Measurements from ENCODE around the gene OLFML1.

OLFML1 gene

GRCh38 chr11:7485186-7486097, at the start of gene OLFML1:
TSS of gene OLFML1 (plus strand) at chr11:7485506. CDS start at chr11:7485876, 370 bp downstream.
- no peaks in the 10 kb centered on the region for H3K4me1 Mint-ChIP-seq (ENCODE audit: low read depth)
- H3K9me3 Mint-ChIP-seq: no peaks in the 10 kb centered on the region
- no peaks in the 10 kb centered on the region for H3K36me3 Mint-ChIP-seq (ENCODE audit: low read depth)
- no peaks in the 10 kb centered on the region for H3K27me3 Mint-ChIP-seq (ENCODE audit: low read depth)
- H3K27ac Mint-ChIP-seq: no peak within 1 kb of the TSS
- no peak within 1 kb of the TSS for H3K4me3 Mint-ChIP-seq

- H3K36me3 Mint-ChIP-seq (ENCODE audit: low read depth): no peaks in the 10 kb centered on the region
- H3K27ac Mint-ChIP-seq: peak overlapping the region; percentile 49
- peaks cover 9% of the 10 kb centered on the region for H3K4me1 Mint-ChIP-seq (ENCODE audit: low read depth)
- no peaks in the 10 kb centered on the region for H3K9me3 Mint-ChIP-seq
- no peaks in the 10 kb centered on the region for H3K27me3 Mint-ChIP-seq (ENCODE audit: low read depth)
- H3K4me3 Mint-ChIP-seq: no peak overlapping the region
Observed at GRCh38 chr11:7436146-7436545, 49.2 kb upstream of the OLFML1 start.

DNA sequence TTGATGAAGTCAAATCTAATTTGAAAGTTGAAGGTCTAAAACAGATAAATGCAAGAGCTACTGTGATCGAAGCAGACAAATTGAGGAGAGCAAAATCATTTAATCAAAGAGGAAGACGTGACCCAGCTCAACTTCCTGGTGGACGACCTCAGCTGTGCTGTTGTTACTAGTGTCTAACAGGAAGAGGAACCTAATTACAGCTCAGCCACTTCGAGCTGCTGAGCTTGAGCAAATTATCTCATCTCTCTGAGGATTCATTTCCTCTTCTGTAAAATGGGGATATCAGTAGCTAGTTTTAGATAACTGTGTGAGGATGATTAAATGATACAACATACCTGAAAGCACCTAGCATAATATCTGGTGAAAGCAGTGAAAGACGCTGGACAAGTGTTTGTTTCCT, 48.6 kb upstream of the OLFML1 start:
- peaks cover 9% of the 10 kb centered on the region for H3K4me1 Mint-ChIP-seq (ENCODE audit: low read depth)
- H3K36me3 Mint-ChIP-seq (ENCODE audit: low read depth): no peaks in the 10 kb centered on the region
- H3K27me3 Mint-ChIP-seq (ENCODE audit: low read depth): no peaks in the 10 kb centered on the region
- H3K27ac Mint-ChIP-seq: peak overlapping the region; percentile 47
- no peaks in the 10 kb centered on the region for H3K9me3 Mint-ChIP-seq
- H3K4me3 Mint-ChIP-seq: no peak overlapping the region

DNA sequence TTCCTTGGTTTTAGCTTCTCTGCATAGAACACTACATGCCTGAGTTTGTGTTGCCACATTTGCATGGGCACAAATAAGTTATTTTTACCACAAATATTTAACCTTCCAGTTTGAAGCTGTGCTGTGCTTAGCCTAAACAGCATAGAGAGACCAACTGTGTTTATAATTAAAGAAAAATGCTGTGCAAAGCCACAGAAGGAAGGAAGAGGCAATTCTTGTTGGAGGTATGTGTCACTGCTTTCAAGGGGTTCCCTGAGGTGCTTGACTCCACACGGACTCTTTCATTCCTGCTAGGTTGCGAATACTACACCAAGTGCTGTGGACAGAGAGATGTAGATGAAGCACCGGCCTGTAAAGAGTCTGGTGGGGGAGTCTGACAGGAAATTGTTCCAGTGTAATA, 47.6 kb upstream of the OLFML1 start:
- Mint-ChIP-seq H3K36me3 (ENCODE audit: low read depth) (no peaks in the 10 kb centered on the region), H3K27me3 (ENCODE audit: low read depth) (no peaks in the 10 kb centered on the region), H3K4me3 (no peak overlapping the region), H3K27ac (no peak overlapping the region), H3K4me1 (ENCODE audit: low read depth) (peaks cover 9% of the 10 kb centered on the region), H3K9me3 (no peaks in the 10 kb centered on the region)

DNA sequence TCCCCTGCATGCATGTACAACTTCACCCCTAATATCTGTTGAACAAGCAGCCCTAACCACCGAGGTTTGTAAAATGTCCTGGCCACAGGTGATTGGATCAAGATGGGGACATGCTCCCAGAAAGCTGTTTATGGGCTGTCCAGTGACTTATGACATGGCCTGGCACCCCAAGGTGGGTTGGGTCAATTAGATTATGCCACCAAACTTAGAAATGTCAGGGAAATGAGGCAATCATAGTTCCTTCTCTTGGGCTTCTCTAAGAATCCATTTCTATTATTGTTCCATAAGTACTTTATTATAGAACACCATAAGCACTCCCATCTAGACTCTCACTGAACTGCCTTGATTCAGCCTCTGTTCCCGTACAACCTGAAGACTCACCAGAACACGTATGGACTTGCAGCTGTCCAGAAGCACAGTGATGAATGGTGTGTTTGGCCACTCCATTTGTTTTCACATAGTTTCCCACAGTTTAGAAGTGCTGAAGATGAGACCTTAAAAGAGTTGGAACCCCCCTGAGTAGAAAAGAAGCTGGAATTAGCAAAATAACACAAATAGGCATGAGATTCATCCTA, 45.5 kb upstream of the OLFML1 start:
- no peaks in the 10 kb centered on the region for H3K27me3 Mint-ChIP-seq (ENCODE audit: low read depth)
- H3K4me1 Mint-ChIP-seq (ENCODE audit: low read depth): peaks cover 9% of the 10 kb centered on the region
- H3K4me3 Mint-ChIP-seq: no peak overlapping the region
- no peak overlapping the region for H3K27ac Mint-ChIP-seq
- H3K9me3 Mint-ChIP-seq: no peaks in the 10 kb centered on the region
- no peaks in the 10 kb centered on the region for H3K36me3 Mint-ChIP-seq (ENCODE audit: low read depth)

- no peaks in the 10 kb centered on the region for H3K27me3 Mint-ChIP-seq (ENCODE audit: low read depth)
- H3K36me3 Mint-ChIP-seq (ENCODE audit: low read depth): no peaks in the 10 kb centered on the region
- no peaks in the 10 kb centered on the region for H3K4me1 Mint-ChIP-seq (ENCODE audit: low read depth)
- H3K27ac Mint-ChIP-seq: no peak overlapping the region
- no peak overlapping the region for H3K4me3 Mint-ChIP-seq
- no peaks in the 10 kb centered on the region for H3K9me3 Mint-ChIP-seq
Observed at GRCh38 chr11:7442588-7443215, 42.6 kb upstream of the OLFML1 start.

DNA sequence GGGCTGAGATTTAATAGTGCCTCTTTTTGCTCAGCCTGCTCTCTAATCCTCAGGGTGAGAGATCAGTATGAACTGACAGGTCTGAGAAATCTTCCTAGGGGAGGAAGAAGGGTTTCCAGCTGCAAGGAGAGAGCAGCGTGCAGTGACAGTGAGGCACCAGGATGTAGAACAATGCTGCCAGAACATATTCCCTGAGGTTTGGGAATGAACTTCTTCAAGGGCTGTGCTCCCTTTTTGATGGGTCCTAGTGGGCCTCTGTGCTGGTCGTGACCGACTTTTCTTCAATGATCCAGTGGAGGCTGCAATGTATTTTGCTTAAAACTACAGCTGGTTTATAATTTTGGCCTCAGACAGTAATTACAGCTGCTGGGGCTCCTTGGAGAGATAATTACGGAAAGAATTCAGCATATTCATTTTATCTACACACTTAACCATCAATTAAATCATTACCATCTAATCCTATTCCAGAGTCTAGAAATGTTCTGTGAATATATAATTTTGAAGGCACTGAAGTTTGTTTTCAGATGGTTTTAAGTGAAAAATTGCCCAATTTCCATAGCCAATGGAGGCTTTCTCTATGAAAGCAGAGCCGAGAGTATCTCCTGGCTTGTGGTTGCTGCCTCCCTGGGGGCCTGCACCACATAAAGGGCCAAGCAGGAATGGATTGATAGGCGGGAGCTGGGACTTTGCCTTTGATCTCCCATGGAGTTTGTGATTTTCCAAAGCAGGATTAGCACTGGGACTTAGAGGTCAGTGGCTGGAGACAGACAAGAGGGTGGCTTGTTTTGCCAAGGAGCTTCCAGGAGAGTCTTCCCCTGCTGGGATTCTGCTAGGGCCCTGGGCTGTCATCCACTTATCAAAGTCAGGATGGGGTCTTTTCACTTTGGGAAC, 41.0 kb upstream of the OLFML1 start:
- H3K27ac Mint-ChIP-seq: no peak overlapping the region
- no peak overlapping the region for H3K4me3 Mint-ChIP-seq
- no peaks in the 10 kb centered on the region for H3K4me1 Mint-ChIP-seq (ENCODE audit: low read depth)
- H3K9me3 Mint-ChIP-seq: no peaks in the 10 kb centered on the region
- H3K36me3 Mint-ChIP-seq (ENCODE audit: low read depth): no peaks in the 10 kb centered on the region
- no peaks in the 10 kb centered on the region for H3K27me3 Mint-ChIP-seq (ENCODE audit: low read depth)

DNA sequence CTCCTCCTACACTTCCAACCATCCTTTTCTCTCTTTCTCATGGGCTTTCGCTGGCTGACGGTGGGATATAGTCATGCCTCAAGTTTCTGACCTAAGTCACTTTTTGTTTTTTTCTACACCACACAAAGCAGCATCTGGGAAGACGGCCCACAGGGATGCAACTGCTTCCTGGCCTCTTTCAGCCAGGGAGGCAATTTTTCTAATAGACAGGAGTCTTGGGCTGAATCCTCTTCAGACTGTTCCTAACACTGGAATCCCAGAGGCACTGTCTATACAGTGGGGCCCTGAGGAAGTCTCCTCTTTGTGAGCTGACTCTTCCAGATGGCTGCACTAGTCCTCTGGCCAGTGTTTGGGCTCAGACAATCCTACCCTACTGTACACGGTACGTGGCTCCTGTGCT, 39.7 kb upstream of the OLFML1 start:
- Mint-ChIP-seq H3K9me3 (no peaks in the 10 kb centered on the region), H3K4me3 (no peak overlapping the region), H3K27ac (no peak overlapping the region), H3K36me3 (ENCODE audit: low read depth) (no peaks in the 10 kb centered on the region), H3K27me3 (ENCODE audit: low read depth) (peaks cover 4% of the 10 kb centered on the region), H3K4me1 (ENCODE audit: low read depth) (no peaks in the 10 kb centered on the region)

GRCh38 chr11:7448201-7448600, 37.1 kb upstream of the OLFML1 start:
- no peaks in the 10 kb centered on the region for H3K9me3 Mint-ChIP-seq

DNA sequence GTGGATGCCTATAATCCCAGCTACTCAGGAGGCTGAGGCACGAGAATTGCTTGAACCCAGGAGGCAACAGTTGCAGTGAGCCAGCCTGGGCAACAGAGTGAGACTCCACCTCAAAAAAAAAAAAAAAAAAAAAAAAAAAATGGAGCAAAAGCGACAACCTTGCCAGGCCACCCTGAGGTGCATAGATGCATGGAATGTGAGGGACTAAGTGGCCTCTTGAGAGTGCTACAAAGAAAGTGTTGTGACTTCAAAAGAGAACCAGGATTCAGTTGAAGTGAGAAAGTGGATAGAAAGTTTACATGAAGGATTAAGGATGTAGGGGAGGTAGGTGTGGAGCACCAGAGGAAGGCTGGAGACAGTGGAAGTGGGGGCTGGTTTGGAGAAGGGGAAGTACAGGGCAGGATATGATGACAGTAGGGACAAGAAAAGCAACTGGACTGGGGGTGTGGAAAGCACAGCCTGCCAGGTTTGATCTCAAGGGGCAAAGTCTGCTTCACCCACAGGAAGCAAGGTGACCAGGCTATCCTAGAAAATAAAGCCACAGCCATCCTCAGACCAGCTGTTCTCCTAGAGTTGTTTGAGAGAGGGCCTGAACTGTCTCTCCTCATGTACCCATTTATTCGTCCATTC, 36.0 kb upstream of the OLFML1 start:
- Mint-ChIP-seq H3K9me3 (no peaks in the 10 kb centered on the region), H3K36me3 (ENCODE audit: low read depth) (no peaks in the 10 kb centered on the region), H3K4me3 (no peak overlapping the region), H3K27ac (no peak overlapping the region), H3K27me3 (ENCODE audit: low read depth) (peaks cover 4% of the 10 kb centered on the region), H3K4me1 (ENCODE audit: low read depth) (no peaks in the 10 kb centered on the region)

More at GRCh38 chr11:7448201-7448600, 37.1 kb upstream of the OLFML1 start:
- Mint-ChIP-seq H3K4me3 (no peak overlapping the region), H3K27me3 (ENCODE audit: low read depth) (peaks cover 4% of the 10 kb centered on the region), H3K4me1 (ENCODE audit: low read depth) (no peaks in the 10 kb centered on the region), H3K27ac (no peak overlapping the region), H3K36me3 (ENCODE audit: low read depth) (no peaks in the 10 kb centered on the region)

- H3K4me3 Mint-ChIP-seq: no peak overlapping the region
- H3K4me1 Mint-ChIP-seq (ENCODE audit: low read depth): no peaks in the 10 kb centered on the region
- H3K27ac Mint-ChIP-seq: no peak overlapping the region
- H3K27me3 Mint-ChIP-seq (ENCODE audit: low read depth): peaks cover 4% of the 10 kb centered on the region
- H3K9me3 Mint-ChIP-seq: no peaks in the 10 kb centered on the region
- no peaks in the 10 kb centered on the region for H3K36me3 Mint-ChIP-seq (ENCODE audit: low read depth)
Observed at GRCh38 chr11:7449841-7450214, 35.5 kb upstream of the OLFML1 start.

GRCh38 chr11:7450836-7451235, 34.5 kb upstream of the OLFML1 start:
- H3K9me3 Mint-ChIP-seq: no peaks in the 10 kb centered on the region
- H3K4me3 Mint-ChIP-seq: no peak overlapping the region
- no peaks in the 10 kb centered on the region for H3K36me3 Mint-ChIP-seq (ENCODE audit: low read depth)
- peaks cover 4% of the 10 kb centered on the region for H3K27me3 Mint-ChIP-seq (ENCODE audit: low read depth)
- no peak overlapping the region for H3K27ac Mint-ChIP-seq
- H3K4me1 Mint-ChIP-seq (ENCODE audit: low read depth): no peaks in the 10 kb centered on the region

DNA sequence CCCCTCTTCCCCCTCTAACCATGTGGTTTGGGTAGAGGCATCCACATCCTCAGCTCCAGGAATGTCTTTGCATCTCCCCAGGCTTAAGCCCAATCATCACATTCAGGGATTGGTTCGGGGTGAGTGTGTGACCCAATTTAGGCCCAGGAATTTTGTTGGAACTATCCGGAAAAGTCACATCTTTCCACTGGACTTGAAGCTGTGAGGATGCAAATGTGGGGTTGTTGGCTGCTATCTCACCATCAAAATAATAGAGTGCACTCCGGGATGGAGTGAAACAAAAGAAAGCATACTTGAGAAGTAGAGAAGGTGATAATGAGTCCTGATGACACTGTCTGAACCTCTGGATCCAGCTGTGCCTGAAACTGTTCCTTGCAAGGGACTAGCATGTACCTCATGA, 33.8 kb upstream of the OLFML1 start:
- Mint-ChIP-seq H3K27ac (no peak overlapping the region), H3K4me1 (ENCODE audit: low read depth) (no peaks in the 10 kb centered on the region), H3K36me3 (ENCODE audit: low read depth) (no peaks in the 10 kb centered on the region), H3K4me3 (no peak overlapping the region), H3K27me3 (ENCODE audit: low read depth) (peaks cover 4% of the 10 kb centered on the region), H3K9me3 (no peaks in the 10 kb centered on the region)

DNA sequence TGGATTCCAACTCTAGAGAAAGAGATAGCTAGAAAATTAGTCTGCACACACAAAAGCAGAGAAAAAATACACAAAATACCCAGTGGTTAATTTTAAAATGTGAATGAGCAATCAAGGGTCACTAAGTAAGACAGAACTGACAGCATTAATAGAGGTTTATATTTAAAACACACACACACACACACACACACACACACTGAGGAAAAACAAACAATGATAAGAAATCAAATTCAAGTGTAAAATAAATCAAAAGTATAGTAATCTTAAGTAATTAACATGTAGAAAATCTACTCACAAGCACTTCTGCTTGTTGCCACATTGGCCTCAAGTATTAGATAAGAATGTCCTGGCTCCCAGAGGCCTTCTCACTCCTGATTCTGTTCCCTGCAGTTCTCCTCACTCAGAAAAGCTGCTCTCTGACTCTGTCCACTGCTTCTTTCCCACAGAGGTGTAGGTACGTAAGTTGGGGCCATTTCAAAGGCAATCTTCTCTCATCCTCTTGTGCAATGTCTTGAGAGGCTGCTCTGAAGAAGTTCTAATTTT, 33.3 kb upstream of the OLFML1 start:
- no peaks in the 10 kb centered on the region for H3K4me1 Mint-ChIP-seq (ENCODE audit: low read depth)
- H3K27me3 Mint-ChIP-seq (ENCODE audit: low read depth): peaks cover 4% of the 10 kb centered on the region
- H3K36me3 Mint-ChIP-seq (ENCODE audit: low read depth): no peaks in the 10 kb centered on the region
- no peak overlapping the region for H3K4me3 Mint-ChIP-seq
- H3K9me3 Mint-ChIP-seq: no peaks in the 10 kb centered on the region
- H3K27ac Mint-ChIP-seq: no peak overlapping the region

Measured in T-helper 1 cell treated with Interleukin-12 subunit alpha and Interleukin-12 subunit beta and Interleukin-4 antibody, amounts not matched to agents 30 μg/mL and 1 μg/mL, for 36 hours (primary cell).